MM.1S (cell line): ENCODE measurements around the gene GPR176.

Experiments used
- EZH2 ChIP-seq: fragments of 300-600 bp; sonication (generic); optimal IDR thresholded peaks from 2 replicates; pipeline ENCODE3; 2017; ENCODE audit warnings: low read depth, mild to moderate bottlenecking, antibody characterized with exemption, low read length, mixed read lengths
- TF ChIP-seq, protein P1 (sequence below): fragments of 300-600 bp; sonication (generic); IDR thresholded peaks from 2 replicates; pipeline ENCODE4 v1.5.1; 2016; ENCODE audit warnings: antibody characterized with exemption, low read length, mixed read lengths

DNA sequence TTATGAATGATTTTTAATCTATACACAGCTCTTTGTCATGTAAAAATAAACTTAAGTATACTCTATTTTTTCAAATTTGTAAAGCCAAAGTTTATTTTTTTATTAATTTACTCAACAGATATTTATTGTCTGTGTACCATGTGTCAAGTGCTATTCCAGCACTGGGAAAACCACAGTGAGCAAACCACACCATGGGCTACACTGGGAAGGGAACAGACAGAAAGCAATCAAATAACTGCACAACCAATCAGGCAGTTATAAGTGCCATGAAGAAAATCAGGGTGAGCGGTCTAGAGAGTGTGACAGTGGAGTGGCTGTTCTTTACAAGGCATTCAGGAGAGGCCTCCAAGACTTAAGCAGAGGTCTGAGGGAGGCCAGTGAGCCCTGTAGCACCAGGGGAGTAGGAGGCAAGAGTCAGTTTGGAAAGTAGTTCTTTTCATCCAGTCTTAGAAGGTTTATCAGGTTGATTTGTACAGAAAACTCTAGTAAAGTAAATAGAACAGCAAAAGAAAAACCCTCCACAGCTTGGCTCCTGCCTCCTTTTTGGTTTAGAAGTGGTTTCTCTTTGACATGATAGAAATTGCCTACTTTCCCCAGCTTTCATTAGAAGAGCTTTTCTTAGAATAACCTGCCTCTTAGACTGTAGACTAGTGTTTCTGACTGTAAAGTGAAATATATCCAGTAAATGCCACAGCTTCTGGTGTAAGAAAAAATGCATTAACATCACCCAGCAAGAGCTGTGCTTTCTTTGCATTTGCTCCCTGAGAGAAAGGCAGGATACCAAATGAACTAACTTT lies 27.5 kb upstream of the GPR176 start:
- TF ChIP-seq, protein P1, sequence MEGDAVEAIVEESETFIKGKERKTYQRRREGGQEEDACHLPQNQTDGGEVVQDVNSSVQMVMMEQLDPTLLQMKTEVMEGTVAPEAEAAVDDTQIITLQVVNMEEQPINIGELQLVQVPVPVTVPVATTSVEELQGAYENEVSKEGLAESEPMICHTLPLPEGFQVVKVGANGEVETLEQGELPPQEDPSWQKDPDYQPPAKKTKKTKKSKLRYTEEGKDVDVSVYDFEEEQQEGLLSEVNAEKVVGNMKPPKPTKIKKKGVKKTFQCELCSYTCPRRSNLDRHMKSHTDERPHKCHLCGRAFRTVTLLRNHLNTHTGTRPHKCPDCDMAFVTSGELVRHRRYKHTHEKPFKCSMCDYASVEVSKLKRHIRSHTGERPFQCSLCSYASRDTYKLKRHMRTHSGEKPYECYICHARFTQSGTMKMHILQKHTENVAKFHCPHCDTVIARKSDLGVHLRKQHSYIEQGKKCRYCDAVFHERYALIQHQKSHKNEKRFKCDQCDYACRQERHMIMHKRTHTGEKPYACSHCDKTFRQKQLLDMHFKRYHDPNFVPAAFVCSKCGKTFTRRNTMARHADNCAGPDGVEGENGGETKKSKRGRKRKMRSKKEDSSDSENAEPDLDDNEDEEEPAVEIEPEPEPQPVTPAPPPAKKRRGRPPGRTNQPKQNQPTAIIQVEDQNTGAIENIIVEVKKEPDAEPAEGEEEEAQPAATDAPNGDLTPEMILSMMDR: no peak
- TF ChIP-seq EZH2: no peak
